Activated CD4-positive, alpha-beta T cell treated with anti-CD3 and anti-CD28 coated beads, Interleukin-2, amount 10 ng/mL, durations not matched to agents 24 days and 14 days (primary cell): ENCODE measurements around the gene AKAIN1. TPM values are rescaled to one million over a fixed set of nuclear protein-coding genes. Genes with fewer than 3 reads are reported as not detected.

Experiments used
- DNase-seq: peaks from one replicate; pipeline ENCODE4 v3.0.0; 2022
- H3K27ac Mint-ChIP-seq: one replicate; pipeline ENCODE4 v1.8.0; 2022; ENCODE audit warnings: mild to moderate bottlenecking, mixed read lengths
- H3K27me3 Mint-ChIP-seq: one replicate; pipeline ENCODE4 v1.8.0; 2022; ENCODE audit warnings: mixed read lengths
- H3K36me3 Mint-ChIP-seq: one replicate; pipeline ENCODE4 v1.8.0; 2022; ENCODE audit warnings: low read depth, mild to moderate bottlenecking, mixed read lengths
- H3K4me1 Mint-ChIP-seq: one replicate; pipeline ENCODE4 v1.8.0; 2021; ENCODE audit warnings: mixed read lengths
- H3K4me3 Mint-ChIP-seq: one replicate; pipeline ENCODE4 v1.8.0; 2022; ENCODE audit warnings: mild to moderate bottlenecking, moderate library complexity, mixed read lengths
- H3K9me3 Mint-ChIP-seq: one replicate; pipeline ENCODE4 v1.8.0; 2021; ENCODE audit warnings: mixed read lengths
- intact Hi-C: fragments of 100-400 bp; cut with micrococcal nuclease; formaldehyde crosslinking; loops from one replicate; pipeline ENCODE4 v1.15.1; 2023
- total RNA-seq: library from RNA; stranded (reverse); gene quantifications from 2 replicates; pipeline ENCODE4 v1.2.3, GENCODE V29; 2022

AKAIN1 gene
- total RNA-seq, 1 donor from 2014 or later, result not detected

DNA sequence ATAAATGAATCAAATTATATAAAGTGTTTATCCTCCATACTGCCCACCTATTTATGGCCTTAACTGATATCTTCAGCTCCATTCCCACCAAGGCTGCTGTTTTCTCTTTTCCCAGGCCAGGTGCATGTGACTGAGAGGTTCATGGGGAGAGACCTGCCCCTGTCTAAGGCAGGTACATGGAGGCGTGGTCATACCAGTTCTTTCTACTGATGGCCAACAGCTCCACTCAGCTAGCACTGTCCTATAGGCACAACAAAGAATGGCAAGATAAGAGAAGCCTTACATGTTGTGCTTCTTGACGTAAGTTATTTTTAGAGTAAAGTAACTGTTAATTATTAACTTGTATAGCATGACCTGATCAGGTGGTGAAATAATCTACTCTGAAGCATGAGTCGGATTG is 16.8 kb downstream of the AKAIN1 start:
- Mint-ChIP-seq H3K9me3 (no peaks in the 10 kb centered on the region), H3K4me1 (no peaks in the 10 kb centered on the region), H3K27ac (no peak overlapping the region), H3K27me3 (no peaks in the 10 kb centered on the region), H3K4me3 (no peak overlapping the region), H3K36me3 (no peaks in the 10 kb centered on the region)
- DNase-seq, result no peak
- intact Hi-C loops, result no loop called here

- intact Hi-C loops, result no loop called here
- Mint-ChIP-seq H3K9me3 (no peaks in the 10 kb centered on the region), H3K27ac (no peak overlapping the region), H3K4me1 (no peaks in the 10 kb centered on the region), H3K36me3 (no peaks in the 10 kb centered on the region), H3K4me3 (no peak overlapping the region), H3K27me3 (no peaks in the 10 kb centered on the region)
- DNase-seq, result no peak
Observed at GRCh38 chr18:5178519-5178918, 18.5 kb downstream of the AKAIN1 start.

DNA sequence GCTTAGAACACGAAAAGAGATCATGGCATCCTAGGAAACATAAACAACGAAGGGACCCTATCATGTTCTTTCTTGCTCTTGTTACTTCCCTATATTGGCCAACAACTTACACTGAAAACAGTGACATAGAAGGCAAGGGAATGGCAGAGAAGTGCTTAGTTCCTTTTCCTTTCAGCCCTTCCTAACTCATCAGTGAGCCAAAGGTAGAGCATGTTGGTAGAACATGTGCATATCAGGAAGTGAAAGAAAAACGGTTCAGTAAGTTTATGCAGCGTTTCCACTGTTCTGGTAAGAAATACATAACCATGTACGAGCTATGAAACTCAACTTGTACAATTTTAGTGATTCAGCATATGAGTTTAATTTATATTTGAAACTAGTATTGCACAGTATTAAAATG is 21.7 kb downstream of the AKAIN1 start:
- intact Hi-C loops, result no loop called here
- H3K36me3 Mint-ChIP-seq, result no peaks in the 10 kb centered on the region
- no peaks in the 10 kb centered on the region for H3K4me1 Mint-ChIP-seq
- no peak for DNase-seq
- no peak overlapping the region for H3K27ac Mint-ChIP-seq
- no peak overlapping the region for H3K4me3 Mint-ChIP-seq
- no peaks in the 10 kb centered on the region for H3K27me3 Mint-ChIP-seq
- peaks cover 10% of the 10 kb centered on the region for H3K9me3 Mint-ChIP-seq

DNA sequence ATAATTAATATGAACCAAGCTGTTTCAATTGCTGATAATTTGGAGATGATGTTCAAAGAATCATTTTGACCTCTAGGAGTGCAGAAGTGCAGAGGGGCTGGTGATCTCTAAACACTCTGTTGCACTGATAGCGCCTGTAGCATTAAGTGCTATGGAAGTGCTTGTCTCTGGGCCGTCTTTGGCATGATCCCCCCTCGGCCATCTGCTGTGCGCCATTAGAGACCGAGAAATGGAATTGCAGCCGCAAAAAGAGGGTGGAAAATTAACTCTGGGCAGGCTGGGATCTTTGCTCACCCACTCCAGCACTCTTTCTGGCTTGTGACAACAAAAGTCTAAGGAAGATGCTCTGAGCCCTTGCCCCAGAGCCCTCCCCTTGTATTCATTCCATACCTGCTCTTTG is 23.4 kb downstream of the AKAIN1 start:
- intact Hi-C loops, result no loop called here
- DNase-seq, result peak; percentile 33
- H3K9me3 Mint-ChIP-seq, result peaks cover 10% of the 10 kb centered on the region
- H3K4me3 Mint-ChIP-seq, result no peak overlapping the region
- no peaks in the 10 kb centered on the region for H3K36me3 Mint-ChIP-seq
- H3K27me3 Mint-ChIP-seq, result no peaks in the 10 kb centered on the region
- no peaks in the 10 kb centered on the region for H3K4me1 Mint-ChIP-seq
- H3K27ac Mint-ChIP-seq, result no peak overlapping the region

- H3K4me3 Mint-ChIP-seq, result no peak overlapping the region
- intact Hi-C loops, result no loop called here
- DNase-seq, result no peak
- no peaks in the 10 kb centered on the region for H3K27me3 Mint-ChIP-seq
- H3K36me3 Mint-ChIP-seq, result no peaks in the 10 kb centered on the region
- H3K4me1 Mint-ChIP-seq, result peaks cover 2% of the 10 kb centered on the region
- H3K9me3 Mint-ChIP-seq, result peaks cover 10% of the 10 kb centered on the region
- H3K27ac Mint-ChIP-seq, result no peak overlapping the region
Observed at GRCh38 chr18:5173236-5173635, 23.8 kb downstream of the AKAIN1 start.

- Mint-ChIP-seq H3K27me3 (no peaks in the 10 kb centered on the region), H3K9me3 (peaks cover 13% of the 10 kb centered on the region), H3K36me3 (no peaks in the 10 kb centered on the region), H3K4me1 (peaks cover 11% of the 10 kb centered on the region), H3K4me3 (no peak overlapping the region), H3K27ac (no peak overlapping the region)
- intact Hi-C loops, result no loop called here
- no peak for DNase-seq
Observed at GRCh38 chr18:5167831-5168230, 29.2 kb downstream of the AKAIN1 start.

DNA sequence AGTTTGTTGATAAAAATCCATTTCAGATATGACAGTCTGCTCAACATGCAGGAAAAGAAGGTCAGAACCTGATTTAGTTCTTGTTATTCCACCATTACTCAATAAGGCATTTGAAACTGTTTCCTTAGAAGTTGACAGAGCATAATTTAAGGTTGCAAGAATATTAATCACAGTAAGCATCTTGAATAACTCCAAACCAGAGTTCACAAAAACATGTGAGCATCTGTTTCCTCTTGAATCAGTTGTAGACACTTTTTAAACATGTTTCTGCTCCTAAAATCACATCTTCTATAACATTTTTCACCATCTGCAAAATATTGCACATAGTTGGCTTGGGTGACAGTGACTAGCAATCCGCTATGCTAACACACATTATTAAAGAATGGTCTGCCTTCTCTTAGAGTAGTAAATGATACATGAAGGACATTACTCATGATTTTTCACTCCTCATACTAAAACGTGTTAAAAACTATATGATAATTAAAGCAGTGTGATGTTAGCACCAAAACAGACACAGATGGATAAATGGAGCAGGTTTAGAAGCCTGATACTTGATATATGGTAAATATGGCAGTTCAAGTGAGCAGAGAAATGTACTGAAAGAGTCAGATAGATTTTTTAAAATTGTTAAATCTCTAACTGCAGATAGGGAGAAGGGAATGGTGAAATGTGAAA is 30.3 kb downstream of the AKAIN1 start:
- peaks cover 11% of the 10 kb centered on the region for H3K4me1 Mint-ChIP-seq
- H3K9me3 Mint-ChIP-seq, result peaks cover 10% of the 10 kb centered on the region
- H3K27ac Mint-ChIP-seq, result no peak overlapping the region
- H3K4me3 Mint-ChIP-seq, result no peak overlapping the region
- no peaks in the 10 kb centered on the region for H3K36me3 Mint-ChIP-seq
- DNase-seq, result no peak
- intact Hi-C loops, result no loop called here
- no peaks in the 10 kb centered on the region for H3K27me3 Mint-ChIP-seq

- peaks cover 3% of the 10 kb centered on the region for H3K9me3 Mint-ChIP-seq
- no peak overlapping the region for H3K4me3 Mint-ChIP-seq
- no peaks in the 10 kb centered on the region for H3K36me3 Mint-ChIP-seq
- peaks cover 11% of the 10 kb centered on the region for H3K4me1 Mint-ChIP-seq
- no peak for DNase-seq
- no peak overlapping the region for H3K27ac Mint-ChIP-seq
- H3K27me3 Mint-ChIP-seq, result no peaks in the 10 kb centered on the region
- intact Hi-C loops, result no loop called here
Observed at GRCh38 chr18:5164903-5165302, 32.2 kb downstream of the AKAIN1 start.

DNA sequence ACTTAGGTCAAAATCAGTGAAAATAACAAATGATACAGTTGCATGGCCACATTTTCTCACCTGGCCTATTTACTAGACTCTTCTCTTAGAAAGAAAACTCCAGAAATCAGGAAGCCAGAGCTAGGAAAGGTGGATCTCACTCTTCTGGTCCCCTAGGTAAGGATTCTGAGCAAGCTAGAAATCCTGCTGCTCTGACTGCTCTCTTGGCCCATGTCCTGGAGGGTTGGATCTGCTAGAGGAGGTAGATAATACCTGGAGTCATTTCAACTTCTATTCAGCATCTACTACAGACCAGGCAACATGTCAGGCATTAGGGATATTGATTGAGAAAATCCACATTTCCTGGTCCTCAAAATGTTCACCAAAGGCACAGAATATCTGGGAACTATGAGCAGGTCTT is 34.9 kb downstream of the AKAIN1 start:
- Mint-ChIP-seq H3K27me3 (no peaks in the 10 kb centered on the region), H3K9me3 (peaks cover 3% of the 10 kb centered on the region), H3K27ac (no peak overlapping the region), H3K4me1 (peaks cover 3% of the 10 kb centered on the region), H3K36me3 (no peaks in the 10 kb centered on the region), H3K4me3 (no peak overlapping the region)
- intact Hi-C loops, result no loop called here
- DNase-seq, result no peak

- intact Hi-C loops, result no loop called here
- no peaks in the 10 kb centered on the region for H3K27me3 Mint-ChIP-seq
- no peak overlapping the region for H3K4me3 Mint-ChIP-seq
- peaks cover 3% of the 10 kb centered on the region for H3K4me1 Mint-ChIP-seq
- DNase-seq, result no peak
- H3K36me3 Mint-ChIP-seq, result no peaks in the 10 kb centered on the region
- no peak overlapping the region for H3K27ac Mint-ChIP-seq
- no peaks in the 10 kb centered on the region for H3K9me3 Mint-ChIP-seq
Observed at GRCh38 chr18:5159080-5159479, 38.0 kb downstream of the AKAIN1 start.

DNA sequence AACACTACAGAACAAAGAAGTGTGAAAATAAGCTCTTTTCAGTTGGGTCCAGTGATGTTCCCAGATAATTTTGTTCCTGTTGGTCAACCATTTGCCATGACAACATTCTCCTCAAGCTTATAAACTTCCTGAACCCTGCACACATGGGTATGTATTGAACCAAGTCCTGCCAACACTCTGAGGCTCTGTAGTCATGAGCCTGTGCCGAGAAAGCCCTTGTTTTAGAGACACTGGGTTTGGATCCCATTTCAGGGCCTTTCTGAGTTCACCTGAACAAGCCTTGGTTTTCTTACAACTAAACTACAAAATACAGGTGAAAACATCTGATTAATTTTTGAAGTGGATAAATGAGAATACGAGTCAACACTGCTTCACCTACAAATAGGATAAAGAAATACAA is 38.5 kb downstream of the AKAIN1 start:
- Mint-ChIP-seq H3K27ac (no peak overlapping the region), H3K4me3 (no peak overlapping the region), H3K27me3 (no peaks in the 10 kb centered on the region), H3K36me3 (no peaks in the 10 kb centered on the region), H3K9me3 (no peaks in the 10 kb centered on the region), H3K4me1 (peaks cover 3% of the 10 kb centered on the region)
- intact Hi-C loops, result no loop called here
- no peak for DNase-seq

GRCh38 chr18:5158172-5158571 is 38.9 kb downstream of the AKAIN1 start:
- Mint-ChIP-seq H3K27ac (no peak overlapping the region), H3K36me3 (no peaks in the 10 kb centered on the region), H3K4me1 (peaks cover 3% of the 10 kb centered on the region), H3K9me3 (no peaks in the 10 kb centered on the region), H3K27me3 (no peaks in the 10 kb centered on the region), H3K4me3 (no peak overlapping the region)
- DNase-seq, result no peak
- intact Hi-C loops, result no loop called here

- intact Hi-C loops, result no loop called here
- Mint-ChIP-seq H3K4me3 (no peak overlapping the region), H3K27ac (no peak overlapping the region), H3K36me3 (no peaks in the 10 kb centered on the region), H3K27me3 (no peaks in the 10 kb centered on the region), H3K4me1 (peaks cover 3% of the 10 kb centered on the region), H3K9me3 (no peaks in the 10 kb centered on the region)
- no peak for DNase-seq
Observed at GRCh38 chr18:5155907-5156287, 41.2 kb downstream of the AKAIN1 start.

DNA sequence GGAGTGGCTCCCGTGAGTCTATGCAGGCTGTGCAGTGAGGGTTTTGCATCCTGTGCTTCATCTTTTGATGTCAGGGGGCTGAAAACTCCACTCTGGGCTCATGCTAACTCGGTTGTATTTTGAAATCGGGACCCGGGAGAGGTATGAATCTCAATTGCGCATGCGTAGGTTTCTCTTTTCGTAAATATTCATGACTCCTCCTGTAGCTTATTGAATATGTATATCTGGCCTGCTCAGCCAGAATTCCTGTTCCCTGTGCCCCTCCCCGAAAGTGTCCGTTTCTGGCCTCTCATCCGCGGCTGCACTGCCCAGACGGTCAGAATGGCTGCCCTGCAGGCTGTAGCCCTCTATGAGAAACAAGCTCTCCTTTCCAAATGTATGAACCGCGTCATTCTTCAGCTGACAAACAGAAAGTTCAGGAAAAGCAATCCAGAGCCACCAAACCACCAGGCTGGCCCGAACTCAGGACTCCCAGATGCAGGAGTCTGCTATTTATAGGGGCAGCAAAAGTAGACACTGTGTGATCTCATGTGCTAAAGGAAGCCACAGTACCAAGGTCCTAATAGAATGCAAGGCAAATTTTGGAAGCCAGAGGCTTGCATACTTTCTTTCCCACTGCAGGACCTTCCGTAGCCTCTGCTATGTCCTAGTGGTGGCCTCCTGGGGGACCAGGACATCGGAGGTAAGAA is 41.7 kb downstream of the AKAIN1 start:
- H3K36me3 Mint-ChIP-seq, result no peaks in the 10 kb centered on the region
- H3K4me1 Mint-ChIP-seq, result peaks cover 3% of the 10 kb centered on the region
- H3K9me3 Mint-ChIP-seq, result no peaks in the 10 kb centered on the region
- H3K27me3 Mint-ChIP-seq, result no peaks in the 10 kb centered on the region
- no peak overlapping the region for H3K27ac Mint-ChIP-seq
- no peak overlapping the region for H3K4me3 Mint-ChIP-seq
- intact Hi-C loops, result no loop called here
- no peak for DNase-seq
